ENCODE measurements around the gene PDIA5.
"Not testable (repeated sequence)": the region's sequence is repeated elsewhere in the genome, so short reads cannot be mapped to it uniquely, and the experiment has no call there.

PDIA5 gene

DNA sequence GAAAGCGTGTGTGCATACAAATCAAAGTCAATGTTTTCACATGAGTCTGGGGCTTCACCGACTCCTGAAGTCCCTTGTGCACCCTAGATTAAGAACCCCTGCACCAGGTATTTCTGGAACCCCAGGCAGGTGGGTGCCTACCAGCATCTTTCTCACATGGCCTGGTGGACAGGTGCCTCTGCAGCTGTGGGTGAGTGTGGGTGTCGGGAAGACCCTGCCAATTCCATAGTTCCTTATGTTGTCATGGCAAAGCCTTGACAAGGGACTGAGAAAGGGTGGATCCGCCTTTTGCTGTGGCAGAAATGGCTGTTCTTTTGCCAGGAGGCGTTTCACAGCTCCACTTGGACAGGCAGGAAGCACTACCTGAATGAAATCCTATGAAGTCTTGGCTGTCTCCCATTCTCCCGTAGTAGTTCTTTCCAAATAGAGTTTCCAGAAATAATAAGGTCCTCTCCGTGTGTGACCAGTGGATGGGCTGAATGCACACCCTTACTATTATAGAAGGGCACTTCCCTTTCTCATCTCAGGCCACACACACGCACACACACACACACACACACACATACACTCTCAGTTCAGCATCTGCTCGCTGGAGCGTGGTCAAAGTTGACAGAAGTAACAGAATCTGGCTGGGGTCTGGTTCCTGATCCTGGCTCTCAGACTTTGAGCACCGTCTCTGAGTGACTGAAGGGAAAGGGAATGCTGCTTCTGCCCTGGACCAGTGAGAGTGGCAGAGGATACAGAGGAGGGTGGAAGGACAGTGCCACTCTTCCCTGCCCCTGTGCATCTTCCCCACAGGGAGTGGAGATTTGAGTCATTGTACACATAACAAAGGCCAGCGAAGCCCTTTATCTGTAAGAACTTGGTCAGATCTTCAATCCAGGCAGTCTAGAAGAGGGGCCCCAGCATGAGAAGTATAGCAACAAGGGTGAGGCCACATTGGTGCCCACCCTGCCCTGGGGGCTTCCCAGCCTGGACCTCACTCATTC lies 38.7 kb downstream of the PDIA5 start:
- H3K4me3 ChIP-seq = no peak overlapping the region

DNA sequence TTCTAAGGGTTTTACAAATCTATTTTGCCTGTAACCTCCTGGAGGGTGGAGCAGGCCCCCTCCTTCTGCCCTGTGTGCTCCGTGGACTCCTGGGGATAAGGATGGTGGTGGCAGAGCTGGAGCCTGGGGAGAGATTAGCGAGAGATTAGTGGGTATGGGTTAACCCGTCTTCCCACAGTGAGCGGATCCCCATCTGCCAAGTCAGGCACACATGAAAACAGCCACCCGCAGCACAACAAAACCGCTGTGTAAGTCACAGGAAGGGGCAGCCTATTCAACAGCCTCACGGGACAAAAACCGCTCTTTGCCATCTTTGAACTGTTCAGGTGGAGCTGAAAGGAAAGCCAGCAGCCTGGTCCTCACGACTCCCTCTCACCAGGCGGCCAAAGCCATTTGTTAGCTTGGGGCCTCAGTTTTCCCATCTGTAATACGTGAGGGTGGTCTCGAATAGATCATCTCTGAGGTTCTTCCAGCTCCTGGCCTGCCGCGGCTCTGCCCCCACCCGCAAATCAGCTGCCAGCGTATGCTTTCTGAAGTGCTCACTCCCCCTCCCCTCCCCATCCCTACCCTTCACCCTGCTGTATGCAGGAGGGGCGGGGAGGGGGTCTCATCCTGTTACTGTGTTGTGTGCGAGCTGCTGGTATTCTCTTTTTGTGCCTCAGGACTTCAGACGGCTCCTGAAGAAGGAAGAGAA lies 43.6 kb downstream of the PDIA5 start:
- Histone ChIP-seq H3K4me3 (no peak overlapping the region), H3K27ac (no peak overlapping the region)

More for the DNA sequence above, 38.7 kb downstream of the PDIA5 start:
- no peak overlapping the region for H3K27ac ChIP-seq

DNA sequence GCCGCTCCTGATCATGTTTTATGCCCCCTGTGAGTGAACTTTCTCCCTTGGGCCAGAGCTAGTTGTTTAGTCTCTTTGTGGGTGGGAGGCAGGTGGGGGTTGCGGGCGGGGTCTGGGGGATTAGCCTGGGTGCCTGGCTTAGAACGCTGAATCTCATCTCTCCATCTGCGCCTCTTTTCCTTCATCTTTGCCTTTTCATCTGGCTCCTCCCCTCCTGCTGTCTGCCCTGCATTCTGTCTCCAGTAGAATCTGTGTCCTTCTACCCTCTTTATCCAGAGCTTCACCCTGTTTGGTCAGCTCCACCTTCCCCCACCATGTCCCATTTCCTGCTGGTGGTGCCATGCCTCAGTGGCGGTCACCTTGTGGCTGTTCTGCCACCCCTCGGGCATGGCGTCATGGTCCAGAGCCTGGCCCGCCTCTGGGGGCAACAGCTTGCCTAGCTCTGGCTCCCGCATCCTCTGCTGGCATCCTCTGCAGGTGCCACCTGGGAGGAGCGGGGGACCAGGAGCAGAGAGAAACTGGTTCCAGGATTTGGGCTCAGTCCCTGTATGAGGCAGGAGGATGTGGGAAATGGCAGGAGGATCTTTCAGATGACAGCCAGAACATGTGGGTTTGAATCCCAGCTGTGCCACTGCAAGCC lies 44.3 kb downstream of the PDIA5 start:
- H3K27ac ChIP-seq = no peak overlapping the region

DNA sequence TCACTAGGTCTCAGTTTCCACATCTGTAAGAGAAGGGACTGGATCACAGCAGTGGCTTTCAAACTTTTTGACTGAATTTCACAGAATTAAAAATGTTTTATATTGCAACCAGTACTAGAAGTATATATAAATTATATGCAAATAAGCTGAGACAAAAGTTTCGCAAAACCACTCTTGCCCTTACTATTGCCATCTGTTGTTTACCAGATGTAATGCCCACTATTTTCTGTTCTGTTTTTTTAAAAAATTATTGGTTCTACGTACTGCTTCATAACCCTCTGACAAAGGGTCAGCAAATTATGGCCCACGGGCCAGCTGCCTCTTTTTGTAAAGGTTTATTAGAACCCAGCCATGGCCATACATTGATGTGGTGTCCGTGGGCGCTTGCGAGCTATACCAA lies 44.8 kb downstream of the PDIA5 start:
- Histone ChIP-seq H3K4me3 (no peak overlapping the region), H3K27ac (no peak overlapping the region)

More for the DNA sequence above, 44.3 kb downstream of the PDIA5 start:
- H3K4me3 ChIP-seq = no peak overlapping the region

DNA sequence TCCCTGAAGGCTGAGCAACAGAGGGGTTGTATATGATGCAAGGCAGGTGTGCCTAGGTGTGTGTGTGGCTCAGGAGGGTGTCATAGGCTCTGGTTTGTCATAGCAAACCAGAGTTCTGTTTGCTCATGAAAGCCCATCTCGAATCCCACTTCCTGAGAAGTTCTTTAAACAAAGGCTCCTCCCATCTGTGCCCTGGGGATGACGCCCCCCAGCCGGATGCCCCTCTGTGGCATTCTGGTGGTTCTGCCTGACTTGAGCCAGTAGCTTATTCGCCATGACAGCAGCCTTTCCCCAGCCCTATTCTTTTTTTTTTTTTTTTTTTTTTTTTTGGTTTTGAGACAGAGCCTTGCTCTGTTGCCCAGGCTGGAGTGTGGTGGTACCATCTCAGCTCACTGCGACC lies 45.4 kb downstream of the PDIA5 start:
- H3K4me3 ChIP-seq = no peak overlapping the region
- no peak overlapping the region for H3K27ac ChIP-seq

DNA sequence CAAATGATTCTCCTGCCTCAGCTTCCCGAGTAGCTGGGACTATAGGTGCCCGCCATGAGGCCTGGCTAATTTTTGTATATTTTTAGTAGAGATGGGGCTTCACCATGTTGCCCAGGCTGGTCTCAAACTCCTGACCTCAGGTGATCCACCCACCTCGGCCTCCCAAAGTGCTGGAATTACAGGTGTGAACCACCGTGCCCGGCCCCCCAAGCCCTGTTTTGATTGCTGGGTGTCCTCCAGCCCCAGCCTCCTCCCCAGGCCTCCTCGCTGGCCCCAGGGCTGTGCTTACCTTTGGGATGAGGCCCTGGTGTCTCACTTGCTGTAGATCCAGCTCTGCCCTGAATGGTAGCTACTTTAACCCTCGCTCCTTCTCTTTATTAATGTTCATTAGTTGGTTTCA lies 45.8 kb downstream of the PDIA5 start:
- not testable (repeated sequence) for H3K4me3 ChIP-seq, H3K27ac ChIP-seq

DNA sequence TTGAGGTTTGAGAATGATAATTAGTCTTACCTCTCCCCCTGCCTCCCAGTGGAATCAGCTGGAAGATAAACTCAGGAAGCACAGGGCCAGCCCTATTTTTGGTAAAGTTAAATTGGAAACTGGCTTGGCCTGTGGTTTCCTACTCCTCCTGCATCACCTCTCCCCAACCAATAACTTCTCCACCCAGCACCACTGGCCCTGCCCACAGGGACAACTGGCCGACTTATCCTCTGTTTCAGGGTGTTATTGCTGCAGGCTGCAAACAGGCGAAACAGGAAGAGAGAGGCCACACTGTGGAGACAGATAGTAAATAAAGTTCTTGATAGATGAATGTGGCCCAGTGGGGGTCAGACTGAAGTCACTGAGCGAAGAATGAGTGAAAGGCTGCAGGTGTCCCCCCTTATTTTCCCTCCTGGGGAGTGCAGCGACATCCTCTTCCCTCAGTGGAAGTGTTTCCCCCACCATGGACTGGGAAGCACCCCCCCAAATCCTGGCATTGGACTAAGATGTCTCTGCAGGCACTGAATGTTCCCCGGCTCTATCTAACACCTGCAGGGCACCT lies 47.1 kb downstream of the PDIA5 start:
- Histone ChIP-seq H3K4me3 (no peak overlapping the region), H3K27ac (no peak overlapping the region)

DNA sequence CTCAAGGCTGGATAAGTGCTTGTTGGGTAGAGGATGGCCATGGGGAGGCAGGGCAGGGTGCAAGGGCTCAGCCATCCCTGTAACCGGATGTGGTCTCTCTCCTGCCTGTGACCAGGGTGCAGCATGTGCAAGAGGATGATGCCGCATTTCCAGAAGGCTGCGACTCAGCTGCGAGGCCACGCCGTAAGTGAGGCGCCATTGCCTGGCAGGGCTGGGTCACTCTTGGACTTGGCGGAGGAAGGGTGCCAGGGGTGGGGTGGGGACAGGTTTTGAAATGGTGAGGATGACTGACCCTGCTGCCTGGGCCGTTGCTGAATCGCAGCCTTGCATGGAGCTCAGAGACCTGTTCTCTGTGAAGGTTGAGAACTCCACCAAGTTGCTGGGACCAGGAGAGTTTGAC lies 49.3 kb downstream of the PDIA5 start:
- Histone ChIP-seq H3K4me3 (no peak overlapping the region), H3K27ac (no peak overlapping the region)

DNA sequence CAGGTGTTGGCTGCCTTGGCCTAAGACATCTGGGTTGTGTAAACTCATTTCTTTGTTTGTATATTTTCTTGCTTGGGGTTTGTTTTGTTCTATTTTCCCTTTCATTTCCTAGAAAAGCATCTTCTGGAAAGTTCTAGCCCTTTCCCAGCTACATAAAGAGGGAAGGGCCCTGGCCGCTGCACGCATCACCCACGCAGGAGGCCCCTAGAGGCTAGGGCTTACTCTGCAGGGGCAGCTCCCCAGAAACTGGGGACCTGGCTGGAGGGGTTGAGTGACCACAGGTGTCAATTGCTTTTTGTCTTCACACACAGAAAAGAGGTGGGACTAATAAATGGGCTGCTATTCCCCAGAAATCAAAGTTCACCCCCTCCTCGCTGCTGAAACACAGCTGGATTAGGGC lies 52.6 kb downstream of the PDIA5 start:
- H3K27ac ChIP-seq = no peak overlapping the region

DNA sequence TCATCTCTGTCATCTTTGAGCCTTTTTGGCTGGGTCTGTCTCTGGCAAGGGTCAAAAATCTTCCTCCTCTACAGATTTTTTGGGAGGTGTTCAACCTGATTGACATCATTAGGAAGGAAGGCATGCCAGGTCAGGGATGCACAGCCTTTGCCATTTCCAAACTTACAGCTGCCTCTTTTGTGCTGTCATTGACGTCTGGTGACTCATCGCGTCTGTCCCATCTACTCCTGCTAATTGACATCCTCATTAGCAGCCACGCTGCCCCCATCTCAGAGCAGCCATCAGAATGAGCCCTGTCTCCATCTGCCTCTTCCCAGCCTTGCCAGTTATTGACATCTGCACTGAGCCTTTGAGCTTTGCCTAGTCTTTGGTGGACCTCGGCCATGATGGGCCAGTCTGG lies 53.0 kb downstream of the PDIA5 start:
- no peak overlapping the region for H3K27ac ChIP-seq
- no peak overlapping the region for H3K4me3 ChIP-seq

More for the DNA sequence above, 52.6 kb downstream of the PDIA5 start:
- H3K4me3 ChIP-seq = no peak overlapping the region

DNA sequence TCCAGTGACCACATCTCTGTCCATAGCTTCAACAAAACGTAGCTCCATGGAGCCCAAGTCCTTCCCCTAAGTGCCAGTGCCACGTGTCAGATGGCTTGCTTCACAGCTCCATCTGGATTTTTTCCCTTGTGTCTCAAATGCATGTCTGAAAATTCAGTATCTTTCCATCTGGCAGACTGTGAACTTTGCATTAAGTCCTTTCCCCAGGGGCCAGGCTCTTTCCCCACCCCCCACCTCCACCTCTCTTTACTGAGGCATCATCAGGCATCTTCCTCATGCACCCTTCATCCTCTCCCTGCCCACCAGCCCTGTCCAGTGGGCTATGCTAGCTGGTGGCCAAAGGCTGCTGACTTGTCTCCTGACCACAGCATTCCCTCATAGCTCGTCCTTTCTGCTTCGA lies 53.7 kb downstream of the PDIA5 start:
- H3K27ac ChIP-seq = no peak overlapping the region
- no peak overlapping the region for H3K4me3 ChIP-seq

DNA sequence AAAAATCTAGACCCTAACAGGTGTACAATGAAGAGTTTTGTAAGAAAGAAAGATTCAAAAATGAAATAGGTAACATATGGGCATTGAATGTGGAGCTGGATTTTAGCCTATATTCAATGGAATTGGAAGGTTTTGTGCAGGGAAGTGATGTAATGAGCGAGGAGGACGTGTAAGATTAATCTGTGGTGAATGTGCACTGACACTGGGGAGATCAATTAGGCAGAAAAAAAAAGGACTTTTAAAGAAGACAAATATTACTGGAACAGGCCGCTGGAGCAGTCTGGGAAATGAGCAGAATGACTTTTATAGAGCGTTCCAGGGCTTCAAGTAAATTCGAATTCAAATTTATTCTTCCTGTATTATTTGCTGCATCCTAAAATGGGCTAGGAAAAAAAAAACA lies 55.2 kb downstream of the PDIA5 start:
- Histone ChIP-seq H3K27ac (peak overlapping the region in 1 of 21 experiments; percentile 30), H3K4me3 (no peak overlapping the region)

DNA sequence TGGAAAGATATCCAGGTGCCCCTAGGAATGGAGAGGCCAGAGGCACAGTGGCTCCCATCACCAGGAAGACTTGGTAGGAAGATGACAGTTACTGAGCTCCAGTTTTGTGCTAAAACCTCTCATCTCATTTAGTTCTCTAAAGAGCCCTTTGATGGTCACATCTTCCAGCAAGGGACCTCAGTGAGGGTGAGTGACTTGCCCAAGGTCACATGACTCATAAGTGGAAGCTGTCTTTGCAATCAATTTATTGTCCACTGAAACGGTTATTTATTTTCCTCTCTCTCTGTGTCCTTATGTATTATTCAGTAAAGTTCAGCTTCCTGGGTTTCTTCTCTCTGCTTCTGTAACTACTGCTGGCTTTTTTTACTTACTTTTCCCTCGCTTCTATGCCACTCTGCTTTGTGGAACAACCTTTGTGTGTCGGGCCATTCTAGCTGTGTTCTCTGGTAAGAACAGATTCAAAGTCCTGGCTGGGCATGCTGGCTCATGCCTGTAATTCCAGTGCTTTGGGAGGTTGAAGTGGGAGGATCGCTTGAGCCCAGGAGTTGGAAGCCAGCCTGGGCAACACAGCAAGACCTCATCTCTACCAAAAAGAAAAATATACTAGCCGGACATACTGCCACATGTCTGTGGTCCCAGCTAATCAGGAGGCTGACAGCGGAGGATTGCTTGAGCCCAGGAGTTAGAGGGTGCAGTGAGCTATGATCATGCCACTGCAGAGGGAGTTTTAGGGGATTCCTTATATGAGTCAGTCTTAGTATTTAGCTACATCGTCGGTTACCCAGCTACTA lies 55.9 kb downstream of the PDIA5 start:
- Histone ChIP-seq H3K4me3 (no peak overlapping the region), H3K27ac (peak overlapping the region in 1 of 21 experiments; percentile 30)

DNA sequence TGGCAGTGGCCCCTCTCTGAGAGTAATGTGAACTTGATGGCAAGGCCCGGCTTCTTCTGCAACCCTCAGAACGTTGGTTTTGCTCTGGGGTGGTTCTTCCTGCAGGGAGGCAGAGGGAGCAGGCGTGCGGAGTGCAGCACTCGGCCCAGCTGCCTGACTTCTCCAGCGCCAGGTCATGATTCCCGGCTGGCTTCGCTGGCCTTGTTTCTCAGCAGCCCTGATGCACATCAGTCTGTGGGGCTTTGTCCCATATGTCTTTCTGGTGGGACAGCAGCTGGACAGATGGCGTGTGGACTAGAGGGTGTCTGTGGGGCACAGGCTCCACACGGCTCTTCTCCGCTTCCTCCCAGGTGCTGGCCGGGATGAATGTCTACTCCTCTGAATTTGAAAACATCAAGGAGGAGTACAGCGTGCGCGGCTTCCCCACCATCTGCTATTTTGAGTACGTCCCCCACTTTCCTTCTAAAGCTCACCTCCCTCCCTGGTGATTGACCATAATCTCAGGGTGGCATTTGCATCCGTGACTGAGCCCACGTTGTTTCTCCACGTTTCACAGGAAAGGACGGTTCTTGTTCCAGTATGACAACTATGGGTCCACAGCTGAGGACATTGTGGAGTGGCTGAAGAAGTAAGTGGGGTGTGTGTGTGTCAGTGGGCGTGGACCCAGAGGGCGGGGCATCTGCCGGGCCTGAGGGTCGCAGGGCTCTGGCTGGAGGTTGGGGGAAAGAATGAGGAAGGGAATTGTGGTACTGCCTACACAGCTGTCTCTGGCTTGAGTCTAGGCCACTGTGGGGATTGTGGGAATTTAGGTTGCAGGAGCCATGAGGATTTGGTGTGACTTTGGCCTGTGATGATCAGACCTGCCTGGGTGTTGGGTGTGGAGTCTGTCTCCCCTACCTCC lies 57.1 kb downstream of the PDIA5 start:
- no peak overlapping the region for H3K27ac ChIP-seq

DNA sequence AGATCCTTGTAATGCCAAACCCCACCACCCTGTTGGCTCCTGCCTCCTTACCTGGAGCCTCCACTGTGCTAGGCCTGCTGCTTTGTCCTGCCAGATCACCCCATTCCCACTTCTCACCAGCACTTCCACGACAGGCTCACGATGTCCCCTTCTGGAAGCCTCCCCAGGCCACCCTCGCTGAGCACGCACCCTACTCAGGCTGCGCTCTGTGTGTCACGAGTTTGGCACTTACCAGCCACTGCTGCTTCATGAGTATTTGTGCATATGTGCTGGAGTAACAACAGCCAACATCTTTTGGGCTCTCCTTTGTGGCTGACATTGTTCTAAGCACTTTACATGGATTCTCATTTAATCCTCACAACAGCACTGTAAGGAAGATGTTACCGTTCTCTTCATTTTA lies 58.1 kb downstream of the PDIA5 start:
- Histone ChIP-seq H3K27ac (no peak overlapping the region), H3K4me3 (no peak overlapping the region)

More for the DNA sequence above, 57.1 kb downstream of the PDIA5 start:
- no peak overlapping the region for H3K4me3 ChIP-seq

DNA sequence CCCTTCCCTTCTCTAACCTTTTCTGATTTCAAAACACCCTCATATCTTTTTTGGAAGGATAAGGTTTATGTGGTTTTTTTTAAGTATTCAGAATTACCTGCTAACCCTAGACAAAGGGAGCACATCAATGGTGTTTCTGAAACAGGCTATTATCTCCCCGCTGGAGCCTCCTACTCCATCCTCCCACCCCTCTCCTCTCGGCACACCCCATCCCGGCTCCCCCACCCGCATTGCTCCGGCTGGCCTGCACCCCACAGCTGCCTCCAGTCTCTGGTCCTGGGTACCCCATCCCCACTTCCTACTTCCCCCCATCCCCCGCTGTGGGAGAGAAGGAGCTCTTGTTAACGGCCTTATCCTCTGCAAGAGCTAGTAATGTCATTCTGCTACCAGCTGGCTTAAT lies 59.2 kb downstream of the PDIA5 start:
- Histone ChIP-seq H3K4me3 (no peak overlapping the region), H3K27ac (no peak overlapping the region)

DNA sequence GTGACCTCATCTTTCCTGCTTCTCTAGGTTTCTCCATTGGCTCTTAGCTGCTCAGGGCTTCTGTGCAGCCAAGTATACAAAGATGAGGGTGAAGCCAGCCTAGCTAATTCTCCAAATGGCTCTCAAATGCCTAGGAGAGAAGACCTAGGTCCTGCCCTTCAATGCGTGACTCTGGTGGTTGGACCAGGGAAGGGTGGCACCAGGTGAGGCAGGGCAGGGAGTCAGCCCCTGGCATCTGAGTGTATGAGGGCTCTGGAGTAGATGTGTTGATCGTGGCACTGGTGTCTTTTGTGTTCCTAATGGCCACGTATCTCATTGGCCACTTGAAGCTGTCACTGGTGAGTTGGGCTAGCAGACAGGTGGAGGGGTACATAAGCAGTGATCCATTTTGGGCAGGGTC lies 59.8 kb downstream of the PDIA5 start:
- Histone ChIP-seq H3K27ac (no peak overlapping the region), H3K4me3 (no peak overlapping the region)

DNA sequence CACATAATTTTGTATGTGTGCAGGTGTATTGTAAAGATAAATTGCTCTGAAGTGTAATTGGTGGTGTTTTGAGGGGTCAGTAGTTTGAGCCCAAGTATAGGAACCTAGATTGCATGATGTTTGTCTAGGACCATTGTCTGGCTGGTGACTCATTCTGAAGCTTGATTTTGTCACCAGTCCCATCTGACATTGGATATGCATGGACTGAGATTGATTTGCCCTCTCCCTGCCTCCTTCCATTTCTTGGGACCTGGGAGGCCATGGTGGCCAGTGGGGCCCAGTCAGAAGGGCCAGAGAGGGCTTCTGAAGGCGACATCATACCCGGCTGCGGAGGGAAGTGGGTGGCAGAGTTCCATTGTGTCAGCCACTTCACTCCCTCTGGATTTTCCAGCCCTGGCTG lies 62.3 kb downstream of the PDIA5 start:
- Histone ChIP-seq H3K27ac (no peak overlapping the region), H3K4me3 (no peak overlapping the region)

Data from skin epidermis (tissue), 12 donors.